Activated gamma-delta T cell treated with anti-CD3 and anti-CD28 coated beads, Interleukin-2, amount 50 U/mL, for 16 hours (primary cell): ENCODE data around the gene CRYGA.
"Not testable (repeated sequence)": the region's sequence is repeated elsewhere in the genome, so short reads cannot be mapped to it uniquely, and the experiment has no call there.

Source experiments
- DNase-seq: peaks from one replicate; pipeline ENCODE4 v3.0.0-alpha.2; 2020; ENCODE audit warnings: low read depth

The CRYGA gene

DNA sequence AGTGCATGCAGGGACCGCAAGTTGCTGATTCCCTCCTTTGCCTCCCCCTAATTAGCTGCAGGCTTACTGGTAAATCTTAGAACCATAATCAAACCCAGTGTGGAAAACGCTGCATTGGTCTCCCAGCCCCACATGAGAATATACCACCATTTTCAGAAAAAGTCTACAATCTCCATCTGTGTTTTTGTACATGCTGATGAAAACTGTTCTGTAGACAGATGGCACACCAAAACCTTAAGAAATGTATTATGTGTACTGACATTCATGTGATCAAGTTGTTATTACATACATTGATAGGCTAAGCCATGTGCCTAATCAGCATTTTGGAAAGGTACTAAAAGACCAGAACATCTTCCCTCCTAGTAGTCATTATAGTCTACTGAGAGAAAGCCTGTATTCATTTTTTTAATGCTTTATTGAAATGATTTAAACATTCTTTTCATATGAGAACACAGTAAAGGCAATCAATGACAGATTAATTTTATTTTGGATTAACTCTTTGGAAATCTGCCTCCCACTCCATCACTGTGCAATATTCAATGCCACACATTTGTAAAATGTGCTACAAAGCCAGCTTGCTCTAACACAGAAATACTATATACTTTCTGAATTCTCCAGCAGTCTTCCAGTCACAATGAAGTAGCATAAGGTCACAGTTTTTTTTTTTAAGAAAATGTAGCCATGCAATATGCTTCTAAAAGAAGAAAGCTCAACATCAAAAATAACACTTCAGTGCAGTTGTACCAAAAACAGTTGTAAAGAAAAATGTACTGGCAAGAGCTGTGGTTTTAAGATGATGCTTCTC lies 1.8 kb upstream of the CRYGA start:
- DNase-seq, result no peak

DNA sequence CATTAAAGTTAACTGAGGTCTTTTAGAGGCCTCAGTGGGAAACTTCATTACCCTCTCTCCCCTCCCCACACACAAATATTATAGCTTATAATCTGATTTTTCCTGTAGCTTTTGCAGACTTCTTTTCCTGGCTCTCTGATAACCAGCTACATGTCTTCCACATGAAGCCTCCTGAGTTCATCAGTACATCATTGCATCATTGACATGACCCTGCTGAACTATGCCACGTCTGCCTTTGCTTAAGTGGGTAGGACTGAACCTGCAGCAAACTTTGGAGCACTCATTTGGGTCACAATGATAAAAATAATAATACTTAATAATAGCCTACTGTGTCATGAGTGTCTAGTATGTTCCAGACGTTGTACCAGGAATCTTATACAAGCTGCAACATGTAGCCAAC lies 7.0 kb downstream of the CRYGA start:
- DNase-seq, result no peak

DNA sequence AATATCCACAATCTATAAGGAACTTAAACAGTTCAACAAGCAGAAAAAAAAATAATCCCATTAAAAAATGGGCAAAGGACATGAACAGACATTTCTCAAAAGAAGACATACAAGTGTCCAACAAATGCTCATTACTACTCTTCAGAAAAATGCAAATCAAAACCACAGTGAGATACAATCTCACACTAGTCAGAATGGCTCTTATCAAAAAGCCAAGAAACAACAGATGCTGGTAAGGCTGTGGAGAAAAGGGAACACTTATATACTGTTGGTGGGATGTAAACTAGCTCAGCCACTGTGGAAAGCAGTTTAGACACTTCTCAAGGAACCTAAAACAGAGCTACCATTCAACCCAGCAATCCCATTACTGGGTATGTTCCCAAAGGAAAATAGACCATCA lies 10.2 kb downstream of the CRYGA start:
- DNase-seq, result no peak

DNA sequence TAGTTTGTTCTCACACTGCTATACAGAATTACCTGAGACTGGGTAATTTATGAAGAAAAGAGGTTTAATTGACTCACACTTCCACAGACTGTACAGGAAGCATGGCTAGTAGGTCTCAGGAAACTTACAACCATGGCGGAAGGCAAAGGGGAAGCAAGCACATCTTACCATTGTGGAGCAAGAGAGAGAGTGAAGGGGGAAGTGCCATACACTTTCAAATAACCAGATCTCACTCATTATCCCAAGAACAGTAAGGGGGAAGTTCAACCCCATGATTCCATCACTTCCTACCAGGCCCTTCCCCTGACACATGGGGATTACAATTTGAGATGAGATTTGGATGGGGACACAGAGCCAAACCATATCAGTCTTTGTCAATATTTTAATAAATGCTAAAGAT lies 12.4 kb downstream of the CRYGA start:
- DNase-seq, result no peak

DNA sequence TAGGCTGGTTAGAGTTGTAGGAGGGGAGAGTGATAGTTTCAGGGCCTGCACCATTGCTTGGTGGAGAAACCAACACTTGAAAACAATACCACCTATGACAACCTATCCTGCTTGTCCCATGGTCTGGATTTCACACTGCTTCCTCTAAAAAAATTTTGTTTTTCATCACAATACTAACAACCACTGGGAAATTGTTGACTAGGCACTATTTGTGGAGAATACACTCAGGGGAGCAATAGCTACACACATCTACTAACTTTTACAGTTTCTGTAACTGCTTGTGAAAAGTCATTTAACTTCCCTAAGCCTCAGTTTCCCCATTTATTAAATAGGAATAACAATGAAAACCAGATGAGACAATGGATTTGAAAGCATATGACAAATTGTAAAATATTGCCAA lies 13.3 kb downstream of the CRYGA start:
- no peak for DNase-seq

DNA sequence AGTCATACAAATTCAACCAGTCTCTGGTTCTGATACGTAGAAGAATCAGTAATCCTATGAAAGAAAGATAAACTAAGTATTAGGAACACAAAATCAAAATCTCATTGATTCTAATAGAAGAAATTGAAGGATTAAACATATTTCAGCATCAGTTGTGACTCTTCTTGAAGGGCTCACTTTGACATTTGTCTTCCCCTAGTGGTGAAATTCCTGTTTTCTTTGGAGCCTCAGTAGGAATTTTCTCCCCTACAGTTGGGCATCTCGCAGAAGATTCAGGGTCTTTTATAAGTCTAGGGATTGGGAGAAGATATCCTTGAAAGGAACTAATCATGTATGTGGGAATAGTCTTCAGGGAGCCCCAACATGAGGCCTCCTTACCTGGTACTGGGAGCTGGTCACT lies 14.6 kb downstream of the CRYGA start:
- DNase-seq, result no peak

DNA sequence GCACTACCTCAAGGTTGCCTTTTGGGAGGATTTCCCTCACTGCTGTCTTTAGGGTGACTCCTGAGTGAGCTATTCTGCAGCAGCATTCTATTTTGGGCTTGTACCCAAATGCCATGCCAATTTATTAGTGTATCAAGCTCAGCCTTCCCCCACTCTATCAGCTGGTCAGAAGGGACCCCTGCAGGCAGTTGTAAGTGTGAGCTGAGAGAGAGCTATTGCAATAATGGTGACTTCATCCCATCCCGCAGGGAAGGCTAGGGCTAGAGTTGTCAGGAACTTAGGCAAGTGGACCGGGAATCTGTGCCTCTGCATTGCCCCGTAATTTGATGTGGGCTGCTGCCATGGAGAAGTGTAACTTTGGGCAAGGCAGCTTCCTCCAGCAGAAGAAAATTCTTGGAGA lies 15.6 kb downstream of the CRYGA start:
- no peak for DNase-seq

DNA sequence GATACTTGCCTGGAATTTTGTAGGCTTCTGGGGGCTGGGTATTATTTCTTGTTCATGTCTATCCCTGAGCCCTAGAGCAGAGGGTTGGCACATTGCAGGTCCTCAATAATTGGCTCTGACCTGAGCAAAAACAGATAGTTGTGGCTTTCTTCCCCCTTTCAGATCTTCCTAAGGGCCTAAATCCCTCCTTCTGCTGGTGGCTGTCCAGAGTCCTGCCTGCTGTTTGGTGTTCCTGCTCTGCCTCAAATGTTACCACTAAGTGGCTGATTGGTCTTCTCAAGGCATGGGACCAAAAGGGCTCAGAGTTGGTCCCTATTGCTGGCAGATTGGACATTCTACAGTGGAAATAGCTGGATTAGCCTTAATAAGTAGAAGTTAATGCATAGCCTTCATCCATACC lies 16.4 kb downstream of the CRYGA start:
- no peak for DNase-seq

DNA sequence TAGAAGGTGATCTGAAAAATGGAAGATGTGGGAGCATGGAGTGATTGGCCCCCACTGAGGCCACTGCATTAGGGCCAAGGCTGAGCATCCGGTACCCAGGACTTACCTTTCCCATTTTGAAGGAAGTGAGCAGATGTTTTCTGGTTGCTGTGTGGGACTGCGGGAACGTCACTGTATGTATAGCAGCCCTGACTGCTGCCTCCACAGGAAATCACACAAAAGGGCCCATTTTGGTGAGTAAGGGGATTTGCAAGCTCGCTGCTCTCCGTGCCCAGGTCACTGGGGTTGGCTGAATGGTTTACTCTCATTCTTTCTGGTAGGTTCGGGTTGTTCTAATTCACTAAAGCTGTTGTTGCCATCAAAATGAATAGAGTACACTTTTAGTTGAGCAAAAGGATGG lies 17.4 kb downstream of the CRYGA start, which contains the start of gene CRYGB:
CRYGB (minus strand) TSS at position 153 of the 400 bp plus-strand sequence; CDS start at position 115, 38 bp downstream.
- no peak for DNase-seq

DNA sequence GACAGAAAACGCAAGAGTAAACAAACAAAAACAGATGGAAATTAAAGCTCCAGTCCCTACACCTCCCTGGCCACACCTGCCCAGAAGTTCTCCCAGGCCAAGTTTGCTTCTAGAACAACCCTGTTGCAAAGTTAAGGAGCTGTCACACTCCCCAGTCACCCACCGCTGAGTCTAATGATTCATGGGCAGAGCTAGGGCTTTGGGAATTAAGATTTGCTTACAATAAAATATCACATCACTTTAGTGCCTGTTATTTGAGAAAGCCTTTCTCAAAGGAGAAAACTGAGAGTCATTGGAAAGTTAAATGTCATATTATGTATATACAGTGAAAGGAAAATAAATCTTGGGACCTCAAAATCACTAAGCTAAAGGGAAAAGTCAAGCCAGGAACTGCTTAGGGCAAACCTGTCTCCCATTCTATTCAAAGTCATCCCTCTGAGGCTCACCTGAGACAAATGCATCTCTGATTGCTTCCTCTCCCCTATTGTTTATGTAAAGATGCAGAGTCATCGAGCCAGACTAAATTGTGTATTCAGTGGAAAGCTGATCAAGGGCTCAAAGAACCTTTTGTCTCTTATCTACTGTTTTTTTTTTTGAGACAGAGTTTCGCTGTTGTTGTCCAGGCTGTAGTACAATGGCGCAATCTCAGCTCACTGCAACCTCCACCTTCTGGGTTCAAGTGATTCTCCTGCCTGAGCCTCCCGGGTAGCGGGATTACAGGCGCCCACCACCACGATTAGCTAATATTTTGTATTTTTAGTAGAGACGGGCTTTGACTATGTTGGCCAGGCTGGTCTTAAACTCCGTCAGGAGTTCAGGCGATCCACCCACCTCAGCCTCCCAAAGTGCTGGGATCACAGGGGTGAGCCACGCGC lies 20.2 kb downstream of the CRYGA start:
- DNase-seq, result no peak

DNA sequence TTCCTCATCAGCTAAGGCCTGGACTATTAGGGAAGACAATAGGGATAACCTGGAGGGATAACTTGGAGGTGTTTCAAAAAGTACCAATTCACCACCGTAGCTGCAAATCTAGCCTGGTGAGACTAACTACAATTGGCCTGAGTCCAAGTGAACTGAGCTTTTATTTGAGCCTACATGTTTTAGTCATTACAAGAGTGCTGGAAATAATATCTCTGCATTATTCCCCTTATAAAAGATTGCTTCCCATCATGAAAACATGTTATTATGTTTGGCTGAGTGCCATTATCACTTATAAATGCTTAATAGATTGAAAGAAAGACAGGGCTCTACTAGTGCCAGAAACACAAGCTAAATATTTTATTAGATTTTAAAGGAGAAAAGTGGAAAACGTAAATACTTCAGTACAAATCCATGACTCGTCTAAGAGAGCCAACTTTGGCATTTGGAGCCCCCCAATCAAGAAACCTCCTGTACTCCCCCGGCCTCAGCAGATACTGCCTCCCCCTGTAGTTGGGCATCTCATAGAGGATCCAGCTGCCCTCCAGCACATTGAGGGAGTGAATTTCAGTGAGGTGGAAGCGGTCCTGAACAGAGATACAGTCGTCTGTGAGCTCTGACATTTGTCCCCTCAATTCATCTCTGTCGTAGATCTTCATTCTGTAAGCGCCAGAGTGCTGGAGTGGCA lies 21.0 kb downstream of the CRYGA start:
- no peak for DNase-seq

DNA sequence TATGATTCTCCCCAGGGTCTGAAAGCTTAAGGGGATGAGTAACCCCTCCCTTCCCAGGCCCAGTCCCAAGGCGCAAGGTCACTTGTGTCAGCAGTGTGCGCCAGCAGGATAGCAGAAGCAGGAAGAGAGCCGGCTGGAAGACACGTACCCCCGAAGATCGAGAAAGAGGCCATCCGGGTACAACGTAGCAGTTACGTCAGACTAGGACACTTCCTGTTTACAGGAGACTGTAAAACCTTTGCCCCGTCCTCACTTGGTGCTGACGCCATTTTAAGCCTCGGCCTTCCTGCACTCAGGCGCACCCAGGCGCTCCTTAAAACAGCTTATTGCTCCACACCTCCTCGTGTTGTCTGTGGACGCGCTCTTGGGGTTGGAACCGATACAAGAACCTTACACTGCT lies 23.9 kb downstream of the CRYGA start:
- DNase-seq, result no peak

DNA sequence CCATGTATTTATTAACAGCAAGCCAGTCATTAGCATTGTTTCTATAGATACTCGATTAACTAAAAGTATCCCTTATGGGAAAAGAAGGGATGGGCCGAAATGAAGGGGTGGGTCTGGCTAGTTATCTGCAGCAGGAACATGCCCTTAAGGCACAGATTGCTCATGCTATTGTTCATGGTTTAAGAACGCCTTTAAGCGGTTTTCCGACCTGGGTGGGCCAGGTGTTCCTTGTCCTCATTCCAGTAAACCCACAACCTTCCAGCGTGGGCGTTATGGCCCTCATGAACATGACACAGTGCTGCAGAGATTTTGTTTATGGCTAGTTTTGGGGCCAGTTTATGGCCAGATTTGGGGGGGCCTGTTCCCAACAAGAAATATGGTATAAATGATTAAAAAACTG lies 25.1 kb downstream of the CRYGA start:
- DNase-seq, result not testable (repeated sequence)

DNA sequence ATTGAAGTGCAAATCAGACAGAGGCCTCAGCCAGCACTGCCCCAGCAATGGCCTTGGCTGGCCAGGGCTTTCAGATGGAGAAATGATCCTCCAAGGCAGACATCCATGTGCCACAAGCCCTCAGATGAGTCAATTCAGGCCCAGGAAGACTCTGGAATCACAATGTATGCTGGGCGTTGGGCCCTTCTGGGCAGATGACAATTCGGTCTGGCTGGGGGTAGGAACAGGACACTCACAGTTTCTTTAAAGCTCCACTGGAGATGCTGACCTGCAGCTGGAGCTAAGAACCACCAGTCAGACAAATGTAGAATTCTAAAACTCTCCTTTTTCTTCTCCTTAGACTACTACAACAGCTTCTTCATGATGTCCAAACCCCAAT lies 26.7 kb downstream of the CRYGA start:
- no peak for DNase-seq

DNA sequence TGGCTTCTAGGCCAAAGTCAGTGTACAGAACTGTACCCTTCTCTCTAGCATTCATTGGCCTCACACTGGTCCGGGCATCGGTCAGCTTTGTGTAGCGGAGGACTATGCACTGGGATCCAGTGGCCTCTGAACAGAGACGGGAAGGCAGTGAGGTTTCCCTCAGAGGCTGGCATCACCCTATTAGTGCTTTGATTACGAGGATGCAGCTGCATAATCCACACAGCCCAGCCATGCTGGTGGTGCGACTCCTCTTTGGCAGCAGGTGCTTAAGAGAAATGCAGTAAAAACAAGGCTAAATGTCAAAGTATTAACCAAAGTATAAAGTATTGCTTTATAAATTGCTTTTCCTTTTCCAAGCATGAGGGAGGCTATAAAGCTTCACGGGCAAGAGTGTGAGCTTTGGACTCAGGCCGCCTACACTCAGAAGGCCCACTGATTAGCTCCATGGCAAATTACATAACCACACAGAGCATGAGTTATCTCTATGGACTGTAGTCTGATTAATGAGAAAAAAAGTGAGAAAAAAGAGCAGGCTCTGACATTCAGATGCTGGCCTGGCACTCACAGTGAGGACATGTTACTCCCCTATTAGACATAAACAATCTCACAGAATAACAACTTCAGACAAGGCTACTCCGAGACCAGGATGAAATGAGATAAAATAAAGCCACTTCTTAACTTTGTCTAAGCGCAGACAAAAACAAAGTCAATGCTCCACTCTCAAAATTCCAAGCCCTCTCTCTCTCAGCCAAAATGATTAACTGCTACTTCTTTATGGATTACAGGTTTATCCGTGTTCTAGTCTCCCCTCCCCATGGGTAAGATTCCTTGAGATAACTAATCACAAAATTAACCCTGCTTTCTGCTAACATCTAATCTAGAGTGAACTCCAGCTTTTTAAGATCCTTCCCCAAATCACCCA lies 27.3 kb downstream of the CRYGA start:
- no peak for DNase-seq

DNA sequence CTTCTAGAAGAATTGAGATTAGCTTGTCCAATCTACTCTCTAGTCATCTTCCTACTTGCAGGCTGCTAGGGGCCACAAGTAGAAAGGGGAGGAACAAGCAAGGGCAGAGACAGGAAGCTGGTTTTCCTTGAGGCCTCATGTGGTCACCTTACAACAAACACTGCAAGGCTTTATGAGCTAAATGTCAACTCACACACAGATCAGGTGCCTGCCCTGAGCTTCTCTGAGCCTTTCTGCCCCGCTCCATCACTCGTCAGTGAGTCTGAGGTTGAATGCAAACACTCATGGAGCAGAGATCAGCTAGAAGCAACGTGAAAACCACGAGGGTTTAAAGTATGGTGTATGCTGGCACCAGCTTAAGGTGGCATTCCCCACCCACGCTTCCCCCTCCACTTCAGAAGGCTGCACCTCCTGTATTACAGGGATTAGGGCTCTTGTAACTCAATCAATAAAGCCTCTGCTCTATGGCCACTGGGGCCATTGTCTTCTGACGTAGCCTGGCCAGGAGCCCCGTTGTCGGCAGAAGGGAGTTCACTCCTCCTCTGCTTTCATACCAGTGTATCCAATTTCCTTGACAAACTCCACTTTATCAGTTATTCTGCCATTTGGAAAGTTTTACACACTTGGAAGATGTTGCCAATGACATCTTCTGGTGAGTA lies 28.3 kb downstream of the CRYGA start:
- DNase-seq, result no peak

DNA sequence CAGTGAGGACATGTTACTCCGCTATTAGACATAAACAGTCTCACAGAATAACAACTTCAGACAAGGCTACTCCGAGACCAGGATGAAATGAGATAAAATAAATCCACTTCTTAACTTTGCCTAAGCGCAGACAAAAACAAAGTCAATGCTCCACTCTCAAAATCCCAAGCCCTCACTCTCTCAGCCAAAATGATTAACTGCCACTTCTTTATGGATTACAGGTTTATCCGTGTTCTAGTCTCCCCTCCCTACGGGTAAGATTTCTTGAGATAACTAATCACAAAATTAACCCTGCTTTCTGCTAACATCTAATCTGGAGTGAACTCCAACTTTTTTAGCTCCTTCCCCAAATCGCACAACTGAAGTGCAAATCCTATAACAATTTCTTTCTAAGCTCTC lies 32.7 kb downstream of the CRYGA start:
- no peak for DNase-seq

DNA sequence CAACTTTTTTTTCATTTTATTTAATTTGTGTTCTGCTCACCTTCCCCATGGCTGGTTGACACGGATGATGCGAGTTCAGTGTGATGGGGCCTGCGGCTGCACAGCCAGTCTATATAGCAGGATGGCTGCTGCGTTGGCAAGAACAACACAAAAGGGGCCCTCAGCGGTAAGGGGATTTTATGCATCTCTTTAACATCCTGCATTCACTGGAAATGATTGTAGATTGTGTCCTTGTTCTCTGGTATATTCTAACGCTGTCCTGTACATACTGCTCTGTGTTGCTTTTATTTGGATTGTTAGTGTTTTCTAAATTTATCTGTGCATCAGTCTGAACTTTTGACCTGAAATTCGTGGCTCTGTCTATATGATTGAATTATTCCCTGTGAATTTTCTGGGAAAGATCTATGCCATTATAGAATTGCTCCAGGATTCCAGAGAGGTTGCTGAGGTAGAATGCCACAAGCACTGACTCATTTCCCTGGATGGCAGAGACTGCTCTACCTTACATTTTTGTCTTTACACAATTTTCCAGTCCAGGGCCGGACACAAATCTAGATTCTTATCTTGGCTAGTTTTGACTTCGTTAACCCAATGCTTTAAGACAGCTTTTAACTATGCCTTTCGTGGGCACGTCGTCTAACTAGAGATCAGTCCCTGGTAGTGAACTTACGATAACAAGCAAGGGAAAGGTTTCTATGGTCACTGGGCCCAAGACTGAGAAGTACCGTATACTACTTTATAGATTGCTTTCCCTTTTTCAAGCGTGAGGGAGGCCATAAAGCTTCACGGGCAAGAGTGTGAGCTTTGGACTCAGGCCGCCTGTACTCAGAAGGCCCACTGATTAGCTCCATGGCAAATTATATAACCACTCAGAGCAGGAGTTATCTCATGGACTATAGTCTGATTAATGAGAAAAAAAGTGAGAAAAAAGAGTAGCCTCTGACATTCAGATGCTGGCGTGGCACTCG lies 33.4 kb downstream of the CRYGA start, which contains the start of gene CRYGC:
CRYGC (minus strand) TSS at position 85 of the 968 bp plus-strand sequence; CDS start at position 49, 36 bp downstream.
- DNase-seq, result no peak

DNA sequence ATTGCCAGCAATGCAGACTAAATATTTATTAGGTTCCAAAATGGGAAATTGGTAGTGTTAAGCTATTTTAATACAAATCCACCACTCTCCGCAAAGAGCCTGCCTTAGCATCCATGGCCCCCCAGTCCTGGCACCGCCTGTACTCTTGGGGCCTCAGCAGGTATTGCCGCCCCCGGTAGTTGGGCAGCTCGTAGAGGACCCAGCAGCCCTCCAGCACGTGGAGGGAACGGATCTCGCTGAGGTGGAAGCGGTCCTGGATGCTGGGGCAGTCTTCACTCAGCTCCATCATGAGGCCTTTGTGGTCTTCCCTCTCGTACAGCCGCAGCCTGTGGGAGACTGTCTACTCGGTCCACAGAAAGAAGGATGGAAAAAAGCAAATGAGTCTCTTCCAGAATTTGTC lies 35.3 kb downstream of the CRYGA start:
- DNase-seq, result no peak

DNA sequence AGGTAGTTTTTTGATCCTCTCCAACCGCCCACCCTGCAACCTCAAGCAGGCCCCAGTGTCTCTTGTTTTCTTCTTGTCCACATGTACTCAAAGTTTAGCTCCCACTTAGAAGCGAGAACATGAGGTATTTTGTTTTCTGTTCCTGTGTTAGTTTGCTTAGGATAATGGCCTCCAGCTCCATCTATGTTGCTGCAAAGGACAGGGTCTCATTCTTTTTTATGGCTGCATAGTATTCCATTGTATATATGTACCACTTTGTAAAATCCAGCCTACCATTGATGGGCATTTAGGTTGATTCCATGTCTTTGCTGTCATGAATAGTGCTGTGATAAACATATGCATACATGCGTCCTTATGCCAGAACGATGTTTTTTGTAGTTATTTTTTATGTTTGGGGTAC lies 36.3 kb downstream of the CRYGA start:
- DNase-seq, result no peak
